HEK293 (cell line): ENCODE data around the gene SLC38A5.
A peak's percentile ranks its signal among the peaks of the same experiment; 100 is the strongest.

Source experiments
- EGR2 ChIP-seq: fragments of 450-650 bp; formaldehyde crosslinking; IDR thresholded peaks from 2 replicates; pipeline ENCODE4 v1.5.1; 2016; ENCODE audit warnings: low read depth, missing biosample characterization, missing genetic modification characterization
- YY1 ChIP-seq: fragments of 450-650 bp; formaldehyde crosslinking; IDR thresholded peaks from 2 replicates; pipeline ENCODE4 v1.5.1; 2018; ENCODE audit warnings: missing biosample characterization, missing genetic modification characterization
- ZBTB17 ChIP-seq: fragments of 450-650 bp; formaldehyde crosslinking; IDR thresholded peaks from 2 replicates; pipeline ENCODE4 v1.5.1; 2016; ENCODE audit warnings: missing biosample characterization, missing genetic modification characterization
- ZNF391 ChIP-seq: fragments of 450-650 bp; formaldehyde crosslinking; IDR thresholded peaks from 2 replicates; pipeline ENCODE4 v1.5.1; 2016; ENCODE audit warnings: low read depth, missing biosample characterization, missing genetic modification characterization, borderline replicate concordance
- ZNF548 ChIP-seq: fragments of 450-650 bp; formaldehyde crosslinking; IDR thresholded peaks from 2 replicates; pipeline ENCODE4 v1.5.1; 2016; ENCODE audit warnings: missing biosample characterization, missing genetic modification characterization
- ZNF555 ChIP-seq: fragments of 450-650 bp; formaldehyde crosslinking; conservative IDR thresholded peaks from 2 replicates; pipeline ENCODE4 v1.5.1; 2017; ENCODE audit warnings: missing biosample characterization, mild to moderate bottlenecking, missing genetic modification characterization, inconsistent platforms
- ZSCAN30 ChIP-seq: fragments of 450-650 bp; IDR thresholded peaks from 2 replicates; pipeline ENCODE4 v1.5.1; 2018; ENCODE audit warnings: missing biosample characterization, mild to moderate bottlenecking, missing genetic modification characterization, moderate library complexity
- TF ChIP-seq, protein P1 (sequence below): fragments of 450-650 bp; formaldehyde crosslinking; IDR thresholded peaks from 2 replicates; pipeline ENCODE4 v1.5.1; 2016; ENCODE audit warnings: missing biosample characterization, missing genetic modification characterization

DNA sequence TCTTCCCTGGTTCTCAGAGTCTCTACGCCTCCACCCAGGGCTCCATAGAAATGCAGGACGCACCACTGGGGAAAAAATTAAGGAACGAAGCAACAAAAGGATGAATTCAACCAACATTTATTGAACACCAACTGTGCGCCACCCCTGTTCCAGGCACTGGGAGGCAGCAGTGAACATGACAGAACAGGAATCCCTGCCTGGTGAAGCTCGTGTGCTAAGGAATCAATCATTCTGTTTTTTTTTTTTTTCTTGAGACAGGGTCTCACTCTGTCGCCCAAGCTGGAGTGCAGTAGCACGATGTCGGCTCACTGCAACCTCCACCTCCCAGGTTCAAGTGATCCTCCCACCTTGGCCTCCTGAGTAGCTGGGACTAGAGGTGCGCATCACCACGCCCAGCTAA lies 4.1 kb upstream of the SLC38A5 start:
- no peak for TF ChIP-seq YY1 (tag by site-specific recombination)
- TF ChIP-seq, protein P1, sequence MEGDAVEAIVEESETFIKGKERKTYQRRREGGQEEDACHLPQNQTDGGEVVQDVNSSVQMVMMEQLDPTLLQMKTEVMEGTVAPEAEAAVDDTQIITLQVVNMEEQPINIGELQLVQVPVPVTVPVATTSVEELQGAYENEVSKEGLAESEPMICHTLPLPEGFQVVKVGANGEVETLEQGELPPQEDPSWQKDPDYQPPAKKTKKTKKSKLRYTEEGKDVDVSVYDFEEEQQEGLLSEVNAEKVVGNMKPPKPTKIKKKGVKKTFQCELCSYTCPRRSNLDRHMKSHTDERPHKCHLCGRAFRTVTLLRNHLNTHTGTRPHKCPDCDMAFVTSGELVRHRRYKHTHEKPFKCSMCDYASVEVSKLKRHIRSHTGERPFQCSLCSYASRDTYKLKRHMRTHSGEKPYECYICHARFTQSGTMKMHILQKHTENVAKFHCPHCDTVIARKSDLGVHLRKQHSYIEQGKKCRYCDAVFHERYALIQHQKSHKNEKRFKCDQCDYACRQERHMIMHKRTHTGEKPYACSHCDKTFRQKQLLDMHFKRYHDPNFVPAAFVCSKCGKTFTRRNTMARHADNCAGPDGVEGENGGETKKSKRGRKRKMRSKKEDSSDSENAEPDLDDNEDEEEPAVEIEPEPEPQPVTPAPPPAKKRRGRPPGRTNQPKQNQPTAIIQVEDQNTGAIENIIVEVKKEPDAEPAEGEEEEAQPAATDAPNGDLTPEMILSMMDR (tag by site-specific recombination), result 0 out of 2 replicates have a peak, but pooled peaks have one; percentile 19
- no peak for TF ChIP-seq ZNF555 (tag by site-specific recombination)
- no peak for TF ChIP-seq ZNF548 (tag by site-specific recombination)
- TF ChIP-seq ZBTB17 (tag by site-specific recombination), result no peak
- no peak for TF ChIP-seq ZNF391
- TF ChIP-seq EGR2 (tag by site-specific recombination), result no peak
- no peak for TF ChIP-seq ZSCAN30
